HK-2 (cell line): ENCODE measurements around the gene CES3.
"Not testable (repeated sequence)": the region's sequence is repeated elsewhere in the genome, so short reads cannot be mapped to it uniquely, and the experiment has no call there.

Source experiments
- DNase-seq: peaks from one replicate; pipeline ENCODE4 v3.0.0-alpha.2; 2018; ENCODE audit not compliant: unreplicated experiment

The CES3 gene

DNA sequence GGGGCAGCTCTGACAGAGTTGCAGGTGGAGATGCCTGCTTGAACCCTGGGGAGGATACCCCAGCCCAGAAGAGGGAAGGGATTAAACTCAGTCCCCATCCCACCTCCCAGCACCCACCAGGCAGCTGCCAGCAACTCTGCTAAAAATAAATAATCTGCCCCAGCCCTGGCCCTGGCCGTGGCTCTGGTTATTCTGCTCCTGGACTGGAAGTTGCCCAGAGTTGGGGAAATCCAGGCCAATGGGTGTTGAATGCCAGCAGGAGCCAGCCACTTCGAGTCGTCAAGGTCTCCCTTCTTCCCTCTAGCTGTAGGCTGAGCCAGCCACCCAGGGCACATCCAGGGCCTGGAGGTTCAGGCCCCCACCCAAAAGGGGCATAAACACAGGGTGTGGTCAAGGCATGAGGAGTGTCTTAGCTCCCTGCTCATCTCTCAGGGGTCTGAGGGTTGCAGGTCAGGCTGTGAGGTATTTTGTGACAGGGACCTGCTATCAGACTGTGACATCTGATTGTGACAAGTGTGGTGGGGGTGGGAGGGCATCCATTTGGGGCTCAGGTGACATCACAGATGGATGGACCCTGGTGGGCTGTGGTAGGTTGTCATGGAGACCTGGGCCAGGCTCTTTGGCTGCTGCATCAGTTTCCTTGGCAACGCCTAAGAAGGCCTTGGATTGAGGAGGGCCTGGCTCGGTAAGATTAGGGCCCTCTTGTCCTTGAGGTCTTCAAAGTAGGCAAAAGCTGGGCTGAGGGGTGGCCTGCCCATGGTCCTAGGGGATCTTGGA, 34.7 kb upstream of the CES3 start:
- DNase-seq, result peak; percentile 47

DNA sequence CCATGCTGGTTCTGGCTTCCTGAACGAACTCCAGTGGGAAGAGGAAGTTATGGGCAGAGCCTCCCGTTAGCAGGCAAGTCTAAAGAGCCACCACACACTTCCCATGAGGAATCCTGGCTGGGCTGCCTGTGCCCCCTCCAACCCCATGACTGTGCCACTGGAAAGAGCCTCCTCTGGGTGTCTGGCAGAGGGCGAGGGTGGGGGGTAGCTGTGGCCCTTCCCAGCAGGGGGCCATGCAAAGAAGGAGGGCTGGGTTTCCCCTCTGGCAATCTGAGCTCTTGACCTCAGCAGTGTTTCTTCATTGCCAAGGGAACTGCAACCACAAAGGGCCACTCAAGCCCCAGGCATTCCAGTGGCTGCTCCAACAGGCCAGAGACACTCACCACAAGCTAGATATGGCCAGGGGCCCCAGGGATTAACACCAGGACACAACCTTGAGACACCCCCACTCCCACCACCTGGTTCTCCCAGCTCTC, 34.1 kb upstream of the CES3 start:
- DNase-seq, result peak; percentile 95

DNA sequence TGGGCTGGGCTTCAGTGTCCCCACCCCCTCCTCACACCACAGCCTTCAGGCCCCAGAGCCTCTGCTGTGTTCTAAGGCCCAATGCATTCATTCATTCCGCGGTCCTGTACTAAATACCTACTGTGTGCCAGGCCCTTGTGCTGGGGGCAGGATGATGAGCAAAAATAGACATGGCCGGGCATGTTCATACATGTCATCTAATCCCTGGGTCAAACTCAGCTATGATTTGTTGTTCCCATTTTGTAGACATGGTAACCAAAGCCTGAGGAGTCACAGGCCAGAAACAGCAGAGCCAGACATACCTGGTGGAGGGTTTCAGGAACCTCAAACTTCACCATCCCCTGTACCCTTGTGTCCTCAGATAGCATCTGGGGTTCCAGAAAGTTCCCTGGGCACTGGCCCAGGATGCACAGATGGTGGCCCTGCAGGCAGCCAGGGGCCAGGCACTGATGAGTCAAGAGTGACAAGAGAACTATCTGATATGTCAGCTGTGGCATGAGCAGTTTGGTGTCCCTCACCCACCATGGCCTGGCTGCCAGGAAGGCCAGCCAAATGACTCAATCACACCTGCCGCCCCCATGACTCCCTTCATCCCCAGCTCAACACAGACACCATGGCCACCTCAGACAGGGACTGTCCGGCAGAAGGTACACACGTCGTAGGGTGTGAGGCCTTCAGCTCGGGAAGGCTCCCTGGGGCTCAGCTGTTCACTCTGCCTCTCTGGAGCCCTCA, 33.0 kb upstream of the CES3 start:
- DNase-seq, result peak; percentile 68

DNA sequence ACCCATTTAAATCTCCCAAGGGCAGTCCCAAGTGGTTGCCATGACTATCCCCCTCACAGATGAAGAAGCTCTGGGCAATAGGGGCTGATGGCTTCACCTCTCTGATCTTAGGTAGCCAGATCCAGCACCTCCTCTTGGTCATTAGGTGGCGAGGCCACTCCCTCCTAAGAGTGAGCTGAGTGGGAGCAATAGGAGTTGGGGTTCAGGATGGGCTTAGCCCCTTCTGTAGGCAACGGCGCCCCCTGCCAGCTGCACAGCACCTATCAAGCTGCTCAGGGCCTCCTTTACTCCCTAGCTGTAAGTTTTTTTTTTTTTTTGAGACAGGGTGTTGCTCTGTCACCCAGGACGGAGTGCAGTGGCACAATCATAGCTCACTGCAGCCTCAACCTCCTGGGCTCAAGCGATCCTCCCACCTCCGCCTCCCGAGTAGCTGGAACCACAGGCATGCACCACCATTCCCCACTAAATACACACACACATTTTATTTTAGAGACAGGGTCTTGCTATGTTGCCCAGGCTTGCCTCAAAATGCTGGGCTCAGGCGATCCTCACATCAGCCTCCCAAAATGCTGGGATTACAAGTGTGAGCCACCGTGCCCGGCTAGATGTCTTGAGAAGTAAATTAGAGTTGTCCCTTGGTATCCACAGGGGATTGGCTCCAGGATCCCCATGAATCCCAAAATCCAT, 32.2 kb upstream of the CES3 start:
- DNase-seq, result peak; percentile 54

DNA sequence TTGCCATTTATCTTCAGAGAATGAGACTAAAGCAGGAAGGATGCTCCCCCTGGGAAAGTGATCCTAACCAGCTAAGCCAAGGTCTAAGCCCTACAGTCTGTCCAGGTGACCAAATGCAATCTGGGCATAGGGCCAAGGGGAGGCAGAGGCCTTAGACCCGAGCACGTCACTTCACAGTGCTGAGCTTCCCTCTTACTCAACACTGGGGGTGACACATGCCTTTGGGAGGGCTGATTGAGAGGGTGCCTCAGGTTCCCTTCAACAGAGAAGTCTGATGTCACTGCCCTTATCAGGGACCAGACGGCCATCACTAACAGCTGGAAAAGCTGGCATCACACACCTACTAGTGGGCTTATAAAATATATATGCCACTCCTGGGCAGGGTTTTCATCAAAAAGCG, 30.9 kb upstream of the CES3 start:
- peak; percentile 81 for DNase-seq

DNA sequence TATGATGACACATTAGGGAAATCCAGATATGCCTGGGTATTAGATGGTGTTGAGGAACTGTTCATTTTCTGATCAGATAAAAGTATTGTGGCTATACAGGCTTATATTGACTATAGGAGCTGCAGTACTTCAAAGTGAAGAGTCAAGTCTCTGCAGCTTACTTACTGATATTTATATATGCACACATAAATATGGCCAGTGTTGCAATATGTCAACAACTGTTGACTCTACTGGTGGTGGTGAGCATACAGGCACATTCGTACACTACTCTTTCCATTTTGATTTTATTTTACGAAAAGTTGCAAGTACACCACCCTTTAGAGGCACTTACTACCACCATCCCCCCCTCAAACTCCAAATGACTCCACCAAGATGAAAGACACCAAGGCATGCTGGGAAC, 29.4 kb upstream of the CES3 start:
- no peak for DNase-seq

DNA sequence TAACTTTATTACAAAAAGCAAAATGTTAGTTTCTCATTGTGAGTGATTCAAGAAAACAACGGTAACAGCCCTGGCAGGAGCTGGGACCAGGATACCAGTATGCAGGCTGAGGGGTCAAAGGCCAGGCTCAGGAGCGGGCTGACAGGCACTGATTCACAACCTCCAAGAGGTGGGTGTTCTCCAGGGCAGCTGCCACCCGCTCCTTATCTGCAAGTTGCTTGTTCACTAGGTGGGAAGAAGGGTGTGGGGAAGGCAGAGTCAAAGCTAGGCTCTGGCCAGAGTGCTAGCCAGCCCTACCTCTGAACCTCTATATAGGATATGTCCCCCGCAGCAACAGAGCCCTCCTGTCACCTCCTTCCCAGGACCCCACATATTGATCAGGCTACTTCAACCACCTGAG, 29.0 kb upstream of the CES3 start:
- DNase-seq, result no peak

DNA sequence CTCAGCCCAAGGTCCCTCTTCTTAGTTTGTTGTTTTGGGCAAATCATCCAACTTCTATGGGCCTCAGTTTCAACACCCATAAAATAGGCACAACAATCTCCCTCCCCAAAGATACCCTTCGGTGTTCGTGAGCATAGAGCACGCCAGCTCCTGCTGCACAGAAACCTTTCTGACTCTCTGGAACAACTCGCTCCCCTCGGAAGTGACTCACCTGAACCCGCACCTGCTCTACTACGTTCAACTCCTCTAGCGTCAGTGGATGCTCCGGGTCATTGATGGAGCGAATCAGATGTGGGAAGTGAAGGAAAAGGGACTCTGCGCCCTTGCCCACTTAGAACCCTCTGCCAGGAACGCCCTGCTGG, 27.3 kb upstream of the CES3 start:
- no peak for DNase-seq

DNA sequence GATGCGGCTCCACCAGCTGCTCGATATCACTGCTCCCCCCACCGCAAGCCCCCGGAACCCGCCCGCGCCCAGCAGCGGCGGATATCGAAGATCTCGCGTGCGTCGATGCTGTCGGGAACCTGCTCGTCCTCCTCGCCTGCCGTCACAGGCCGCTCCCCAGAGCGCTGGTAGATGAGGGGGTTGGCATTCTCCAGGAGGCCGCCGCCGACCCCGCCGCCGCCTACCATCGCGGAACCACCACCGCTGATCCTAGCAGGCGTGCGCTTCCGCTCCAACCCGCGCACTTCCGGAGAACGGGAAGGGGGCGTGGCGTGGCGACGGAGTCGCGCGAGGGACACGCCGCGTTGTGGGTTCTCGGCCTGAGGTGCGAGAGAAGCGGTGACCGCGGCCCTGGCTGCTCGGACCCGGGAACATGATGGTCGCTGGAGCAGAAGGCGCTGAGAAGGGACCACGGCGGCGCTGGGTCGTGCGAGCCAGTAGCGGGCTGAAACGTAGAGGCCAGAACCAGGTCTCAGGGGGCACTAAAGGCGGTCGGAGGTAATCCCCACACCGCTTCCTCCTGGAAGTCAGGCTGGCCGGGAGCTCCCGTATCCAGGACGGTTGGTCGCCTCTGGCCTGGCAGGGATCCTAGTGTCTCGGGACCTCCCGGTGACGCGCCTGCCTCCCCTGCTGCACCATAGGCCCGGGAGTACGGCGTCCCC, 26.8 kb upstream of the CES3 start, which contains the start of gene CIAO2B:
Gene CIAO2B (minus strand): TSS at position 265 of the 701 bp plus-strand sequence. CDS start 38 bp downstream, at position 227.
- peak; percentile 85 for DNase-seq

DNA sequence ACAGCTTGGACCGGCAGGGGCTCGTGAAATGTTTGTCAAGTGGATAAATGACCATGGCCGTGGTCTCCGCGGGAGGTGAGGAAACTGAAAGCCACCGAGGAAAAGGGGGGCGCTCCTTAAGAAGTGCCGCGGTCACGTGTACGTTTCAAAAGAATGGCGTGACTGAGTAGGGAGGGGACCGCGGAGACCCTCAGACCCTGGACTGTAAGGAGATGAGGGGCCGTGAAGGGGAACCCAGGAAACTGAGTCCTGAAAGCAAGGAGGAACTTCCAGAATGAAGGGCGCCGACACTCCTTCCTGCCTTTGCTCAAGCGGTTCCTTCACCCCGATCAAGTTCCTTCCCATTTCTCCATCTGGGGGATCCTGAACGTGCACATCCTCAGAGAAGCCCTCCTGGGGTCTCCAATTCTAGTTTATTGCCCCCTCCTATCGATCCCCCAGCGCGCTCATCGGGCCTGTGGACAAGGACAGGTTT, 26.2 kb upstream of the CES3 start:
- not testable (repeated sequence) for DNase-seq

DNA sequence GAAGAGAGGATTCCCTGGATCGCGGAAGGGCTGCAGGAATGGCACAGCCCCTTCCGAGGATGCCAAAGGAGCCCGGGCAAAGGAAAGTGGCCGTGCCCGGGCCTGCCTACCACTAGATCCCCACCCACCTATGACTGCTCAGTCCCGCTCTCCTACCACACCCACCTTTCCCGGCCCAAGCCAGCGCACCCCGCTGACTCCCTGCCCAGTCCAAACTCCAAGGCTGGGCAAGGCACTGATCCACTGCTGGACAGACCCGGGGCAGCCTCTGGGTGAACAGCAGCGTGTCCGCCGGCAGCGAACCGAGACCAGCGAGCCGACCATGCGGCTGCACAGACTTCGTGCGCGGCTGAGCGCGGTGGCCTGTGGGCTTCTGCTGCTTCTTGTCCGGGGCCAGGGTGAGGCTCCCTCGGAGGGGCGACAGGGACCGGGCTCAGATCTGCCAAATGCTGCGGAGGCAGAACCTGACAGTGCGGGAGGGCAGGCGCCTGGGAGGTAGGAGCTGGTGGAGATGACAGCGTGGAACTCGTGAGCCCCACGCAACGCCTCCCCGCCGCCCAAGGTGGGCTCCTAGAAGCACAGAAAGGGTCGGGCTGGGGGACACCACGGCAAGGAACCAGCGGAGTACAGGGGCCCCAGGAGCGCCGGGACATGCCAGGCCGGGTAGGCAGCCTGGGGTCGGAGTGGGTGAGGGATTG, 25.6 kb upstream of the CES3 start, which contains the start of gene CES2:
Gene CES2 (plus strand): TSS at position 203 of the 698 bp plus-strand sequence. CDS start 120 bp downstream, at position 323.
- peak; percentile 72 for DNase-seq

DNA sequence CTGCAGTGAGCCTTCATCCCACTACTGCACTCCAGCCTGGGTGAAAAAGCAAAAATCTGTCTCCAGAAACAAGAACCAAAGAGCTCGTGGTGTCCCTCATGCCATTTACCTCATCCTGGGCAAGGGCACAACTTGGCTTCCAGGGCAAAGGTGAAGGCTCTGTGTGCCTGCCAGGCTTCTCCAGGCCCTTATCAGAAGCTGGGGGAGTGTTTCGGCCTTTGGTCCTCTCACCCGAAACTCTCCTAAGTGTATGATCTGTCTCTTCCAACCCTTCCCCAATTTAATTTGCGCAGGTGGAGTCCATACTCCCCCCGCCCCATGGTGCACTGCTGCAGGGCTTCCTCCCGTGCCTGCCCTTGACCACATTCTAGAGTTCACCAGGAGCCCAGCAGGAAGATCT, 24.6 kb upstream of the CES3 start:
- DNase-seq, result no peak

DNA sequence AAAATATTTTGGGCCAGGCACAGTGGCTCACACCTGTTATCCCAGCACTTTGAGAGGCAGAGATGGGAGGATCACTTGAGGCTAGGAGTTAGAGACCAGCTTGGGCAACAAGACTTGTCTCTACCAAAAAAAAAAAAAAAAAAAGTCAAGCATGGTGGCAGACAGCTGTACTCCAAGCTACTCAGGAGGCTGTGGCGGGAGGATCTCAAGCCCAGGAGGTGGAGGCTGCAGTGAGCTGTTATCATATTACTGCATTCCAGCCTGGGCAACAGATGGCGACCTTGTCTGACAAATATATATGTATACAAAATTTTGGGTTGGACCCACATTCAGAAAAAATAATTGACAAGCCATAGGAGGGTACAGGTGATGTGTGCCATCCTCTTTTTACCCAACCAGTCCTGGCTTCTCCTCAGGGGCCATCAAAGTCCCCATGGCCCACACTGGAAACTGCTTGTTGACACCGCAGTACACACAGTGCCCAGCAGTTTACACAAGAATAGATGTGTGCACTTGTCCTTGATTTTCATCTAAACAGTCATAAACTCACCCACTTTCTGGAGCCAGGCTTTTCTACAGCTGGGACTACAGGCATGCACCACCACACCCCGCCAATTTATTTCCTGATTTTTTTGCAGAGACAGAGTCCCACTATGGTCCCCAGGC, 24.0 kb upstream of the CES3 start:
- no peak for DNase-seq

DNA sequence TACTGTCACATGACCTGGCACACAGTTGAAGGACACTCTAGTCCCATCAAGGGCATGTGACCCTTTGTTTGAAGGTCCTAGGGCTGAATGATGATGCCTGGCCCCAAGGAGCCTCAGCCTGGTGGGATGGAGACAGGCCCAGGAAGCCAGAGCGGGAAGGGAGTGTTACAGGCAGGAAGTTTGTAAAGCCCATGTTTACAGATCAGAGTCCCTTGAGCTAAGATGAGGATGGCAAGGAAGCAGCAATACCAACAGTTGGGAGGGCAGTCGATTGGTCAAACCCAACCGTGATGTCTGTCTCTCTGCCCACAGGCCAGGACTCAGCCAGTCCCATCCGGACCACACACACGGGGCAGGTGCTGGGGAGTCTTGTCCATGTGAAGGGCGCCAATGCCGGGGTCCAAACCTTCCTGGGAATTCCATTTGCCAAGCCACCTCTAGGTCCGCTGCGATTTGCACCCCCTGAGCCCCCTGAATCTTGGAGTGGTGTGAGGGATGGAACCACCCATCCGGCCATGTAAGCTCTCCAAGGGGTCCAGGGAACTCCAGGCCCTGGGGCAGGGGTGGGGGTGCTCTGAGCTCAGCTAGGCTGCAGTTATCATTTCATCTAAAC, 23.2 kb upstream of the CES3 start:
- no peak for DNase-seq

DNA sequence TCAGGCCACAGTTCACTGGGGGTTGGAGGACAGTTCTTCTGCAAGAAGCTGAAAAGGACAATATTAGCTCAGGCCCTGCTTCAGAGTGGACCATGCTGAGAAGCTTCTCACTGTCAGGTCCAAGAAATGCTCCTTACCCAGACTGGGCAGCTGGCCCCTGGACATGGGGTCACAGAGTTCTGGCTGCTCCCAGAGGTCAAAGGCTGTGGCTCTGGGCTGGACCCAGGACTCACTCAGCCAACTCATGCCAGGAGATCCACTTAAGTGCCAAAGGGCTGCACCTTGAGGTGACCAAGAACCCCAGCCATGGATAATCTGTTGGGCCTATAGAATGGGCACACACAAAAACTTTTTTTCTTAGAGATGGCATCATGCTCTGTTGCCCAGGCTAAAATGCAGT, 21.7 kb upstream of the CES3 start:
- no peak for DNase-seq

DNA sequence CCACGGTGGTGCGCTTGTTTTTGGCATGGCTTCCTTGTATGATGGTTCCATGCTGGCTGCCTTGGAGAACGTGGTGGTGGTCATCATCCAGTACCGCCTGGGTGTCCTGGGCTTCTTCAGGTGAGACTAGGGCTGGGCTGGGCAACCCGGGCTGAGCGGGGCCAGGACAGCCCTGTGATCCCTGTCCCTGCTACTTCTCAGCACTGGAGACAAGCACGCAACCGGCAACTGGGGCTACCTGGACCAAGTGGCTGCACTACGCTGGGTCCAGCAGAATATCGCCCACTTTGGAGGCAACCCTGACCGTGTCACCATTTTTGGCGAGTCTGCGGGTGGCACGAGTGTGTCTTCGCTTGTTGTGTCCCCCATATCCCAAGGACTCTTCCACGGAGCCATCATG, 20.8 kb upstream of the CES3 start:
- no peak for DNase-seq

DNA sequence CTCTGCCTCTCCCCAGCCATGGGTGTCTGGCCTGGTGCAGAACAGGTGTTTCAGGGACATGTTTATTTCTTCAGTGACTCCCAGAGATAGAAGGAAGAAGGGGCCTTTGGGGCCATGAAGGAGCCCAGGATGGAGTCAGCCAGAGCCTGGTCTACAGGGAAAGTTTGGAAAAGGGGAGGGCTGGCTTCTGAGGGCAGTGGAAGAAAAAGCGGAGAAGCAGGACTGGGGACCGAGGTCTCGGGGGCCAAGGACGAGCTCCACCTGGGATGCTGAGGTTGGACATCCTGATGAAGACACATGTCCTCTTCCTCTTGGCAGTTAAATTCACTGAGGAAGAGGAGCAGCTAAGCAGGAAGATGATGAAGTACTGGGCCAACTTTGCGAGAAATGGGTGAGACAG, 18.1 kb upstream of the CES3 start:
- DNase-seq, result no peak

DNA sequence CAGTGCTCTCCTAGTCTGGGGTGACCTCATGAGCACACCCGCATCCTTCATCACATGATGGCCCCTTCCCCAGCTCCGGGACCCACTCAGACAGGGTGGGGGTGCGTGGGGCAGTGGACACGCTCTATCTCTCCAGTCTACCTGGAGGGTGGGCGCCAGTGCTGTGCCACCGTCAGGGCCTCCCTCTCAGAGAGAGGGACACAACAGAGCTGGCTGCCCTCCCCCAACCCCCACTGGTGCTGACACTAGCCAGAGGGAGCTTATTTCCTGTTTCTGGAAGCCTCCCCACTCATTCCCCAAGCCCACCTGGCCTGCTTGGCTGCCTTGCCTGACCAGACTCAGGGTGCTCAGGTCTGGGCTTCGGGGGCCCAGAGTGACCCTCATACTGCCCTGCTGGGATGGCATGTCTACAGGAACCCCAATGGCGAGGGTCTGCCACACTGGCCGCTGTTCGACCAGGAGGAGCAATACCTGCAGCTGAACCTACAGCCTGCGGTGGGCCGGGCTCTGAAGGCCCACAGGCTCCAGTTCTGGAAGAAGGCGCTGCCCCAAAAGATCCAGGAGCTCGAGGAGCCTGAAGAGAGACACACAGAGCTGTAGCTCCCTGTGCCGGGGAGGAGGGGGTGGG, 17.5 kb upstream of the CES3 start:
- no peak for DNase-seq

DNA sequence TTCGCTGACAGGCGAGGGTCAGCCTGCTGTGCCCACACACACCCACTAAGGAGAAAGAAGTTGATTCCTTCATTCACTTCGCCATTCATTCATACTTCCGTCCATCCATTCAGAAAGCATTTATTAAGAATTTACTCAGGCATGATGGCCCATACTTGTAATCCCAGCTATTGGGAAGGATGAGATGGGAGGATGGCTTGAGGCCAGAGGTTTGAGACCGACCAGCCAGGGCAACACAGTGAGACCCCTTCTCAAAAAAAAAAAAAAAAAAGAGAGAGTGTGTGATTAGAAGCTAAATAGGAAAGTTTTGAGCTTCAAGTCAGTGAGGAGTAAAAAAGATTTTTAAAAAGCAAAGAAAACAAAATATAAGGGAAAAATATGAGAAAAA, 17.0 kb upstream of the CES3 start:
- no peak for DNase-seq

DNA sequence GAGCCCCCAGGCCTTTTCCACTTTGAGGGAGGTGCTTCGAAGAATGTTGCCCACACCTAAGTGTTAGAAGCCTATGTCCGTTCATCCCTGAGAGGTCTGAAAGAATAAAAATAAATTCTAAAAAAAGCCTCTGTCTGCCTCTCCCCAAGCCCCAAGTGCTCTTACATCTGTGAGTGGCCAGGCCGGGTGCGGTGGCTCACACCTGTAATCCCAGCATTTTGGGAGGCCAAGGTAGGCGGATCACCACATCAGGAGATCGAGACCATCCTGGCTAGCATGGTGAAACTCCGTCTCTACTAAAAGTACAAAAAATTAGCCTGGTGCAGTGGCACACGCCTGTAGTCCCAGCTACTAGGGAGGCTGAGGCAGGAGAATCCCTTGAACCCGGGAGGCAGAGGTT, 16.1 kb upstream of the CES3 start:
- DNase-seq, result not testable (repeated sequence)
